Vagina (tissue), 2 donors: ENCODE results near the gene CFDP1. TPM values are rescaled to one million over a fixed set of nuclear protein-coding genes. Genes with fewer than 3 reads are reported as not detected.

Experiments used
- DNase-seq, 2 donors: peaks; one replicate each; pipeline ENCODE4 v3.0.0-alpha.2; 2017; ENCODE audit errors: extremely low spot score in 2 of 2
- H3K27ac ChIP-seq: fragments of 200-600 bp; sonication (generic); one replicate; pipeline ENCODE4 v1.5.1; 2019
- H3K27me3 ChIP-seq: fragments of 200-600 bp; sonication (generic); one replicate; pipeline ENCODE4 v1.5.1; 2019
- H3K36me3 ChIP-seq, 2 donors: fragments of 200-600 bp; sonication (generic); one replicate each; pipeline ENCODE4 v1.5.1; 2017 to 2019
- H3K4me1 ChIP-seq: fragments of 200-600 bp; sonication (generic); one replicate; pipeline ENCODE4 v1.5.1; 2019
- H3K4me3 ChIP-seq, 2 donors: fragments of 200-600 bp; sonication (generic); 1 replicate in 1 of 2; 2 replicates in 1 of 2; pipeline ENCODE4 v1.5.1; 2016 to 2019
- H3K9me3 ChIP-seq: fragments of 200-600 bp; sonication (generic); one replicate; pipeline ENCODE4 v1.5.1; 2019
- POLR2A ChIP-seq, 2 donors: fragments of 450-650 bp; IDR thresholded peaks; one replicate each; pipeline ENCODE4 v1.6.1; 2017; ENCODE audit warnings: antibody characterized with exemption in 2 of 2, mild to moderate bottlenecking in 2 of 2, moderate library complexity in 2 of 2
- POLR2AphosphoS5 ChIP-seq, 2 donors: sonication (generic); formaldehyde crosslinking; IDR thresholded peaks; one replicate each; pipeline ENCODE4 v1.9.0; 2017; ENCODE audit warnings: antibody characterized with exemption in 2 of 2, mild to moderate bottlenecking in 2 of 2, low read depth in 1 of 2; ENCODE audit not compliant: insufficient read depth in 1 of 2
- intact Hi-C: fragments of 100-400 bp; cut with DNase I; formaldehyde crosslinking; loops from one replicate; pipeline ENCODE4 v1.15.1; 2023
- total RNA-seq: library from RNA; depleted of rRNA; stranded (reverse); fragments of >200 nt; gene quantifications from one replicate; pipeline ENCODE4 v1.2.3, GENCODE V29; 2016
- TF ChIP-seq, protein P1 (sequence below), 3 experiments: fragments of 450-650 bp in 2 of 3; fragments of 200-600 bp in 1 of 3; sonication (generic) in 1 of 3; IDR thresholded peaks; one replicate each; pipeline ENCODE4 v1.5.1; 2017 to 2019; ENCODE audit warnings: antibody characterized with exemption in 3 of 3, mild to moderate bottlenecking in 2 of 3, moderate library complexity in 2 of 3

The CFDP1 gene
- total RNA-seq, 1 donor from 2014 or later: 45.7 TPM

DNA sequence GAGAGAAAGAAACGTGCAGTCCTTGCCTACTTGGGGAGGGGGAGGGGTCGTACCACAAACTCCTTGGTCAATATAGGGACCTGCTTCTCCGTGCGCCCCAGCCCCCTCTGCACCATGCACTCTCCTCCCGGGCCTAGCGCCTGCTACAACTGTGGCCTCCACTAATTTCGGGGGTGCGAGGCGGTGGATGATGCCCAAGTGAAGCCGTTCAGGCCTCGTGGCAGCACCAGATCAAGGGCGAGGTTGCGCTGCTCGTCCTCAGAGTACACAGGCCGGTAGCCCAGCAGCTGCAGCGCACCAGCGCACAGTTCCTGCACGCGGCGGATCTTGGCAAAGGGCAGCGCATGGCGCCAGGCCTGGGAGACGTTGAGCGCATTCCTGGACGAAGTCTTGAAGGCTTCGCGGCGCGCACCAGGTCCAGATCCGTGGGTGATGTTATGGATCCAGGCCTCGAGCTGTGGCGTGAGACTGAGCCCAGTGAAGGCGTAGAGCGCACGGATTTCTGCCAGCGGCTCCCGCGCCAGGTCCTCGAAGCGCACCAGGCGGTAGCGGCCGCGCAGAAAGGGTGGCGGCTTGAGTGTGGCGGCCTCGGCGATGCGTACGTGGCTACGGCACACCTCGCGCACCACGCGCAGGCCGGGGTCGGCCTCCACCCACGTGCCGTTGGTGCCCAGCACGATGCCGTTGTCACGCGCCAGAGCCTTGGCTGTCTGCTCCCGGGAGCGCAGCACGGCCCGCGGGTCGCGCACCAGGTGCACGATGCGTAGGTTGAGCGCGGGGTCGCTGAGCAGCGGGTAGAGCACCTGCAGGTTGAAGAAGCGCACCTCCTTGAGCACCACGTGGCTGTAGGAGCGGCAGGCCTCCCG, 45.4 kb upstream of the CFDP1 start:
- H3K9me3 ChIP-seq: no peaks in the 10 kb centered on the region
- no peaks in the 10 kb centered on the region for H3K4me1 ChIP-seq
- H3K27ac ChIP-seq: no peak overlapping the region
- no peak for DNase-seq
- H3K36me3 ChIP-seq: no peaks in the 10 kb centered on the region
- TF ChIP-seq POLR2A (IDR thresholded peaks at IDR 0.05): no peak
- TF ChIP-seq POLR2AphosphoS5 (IDR thresholded peaks at IDR 0.05; ENCODE audit: insufficient read depth in 1 of 2, low read depth in 1 of 2): no peak
- TF ChIP-seq, protein P1, sequence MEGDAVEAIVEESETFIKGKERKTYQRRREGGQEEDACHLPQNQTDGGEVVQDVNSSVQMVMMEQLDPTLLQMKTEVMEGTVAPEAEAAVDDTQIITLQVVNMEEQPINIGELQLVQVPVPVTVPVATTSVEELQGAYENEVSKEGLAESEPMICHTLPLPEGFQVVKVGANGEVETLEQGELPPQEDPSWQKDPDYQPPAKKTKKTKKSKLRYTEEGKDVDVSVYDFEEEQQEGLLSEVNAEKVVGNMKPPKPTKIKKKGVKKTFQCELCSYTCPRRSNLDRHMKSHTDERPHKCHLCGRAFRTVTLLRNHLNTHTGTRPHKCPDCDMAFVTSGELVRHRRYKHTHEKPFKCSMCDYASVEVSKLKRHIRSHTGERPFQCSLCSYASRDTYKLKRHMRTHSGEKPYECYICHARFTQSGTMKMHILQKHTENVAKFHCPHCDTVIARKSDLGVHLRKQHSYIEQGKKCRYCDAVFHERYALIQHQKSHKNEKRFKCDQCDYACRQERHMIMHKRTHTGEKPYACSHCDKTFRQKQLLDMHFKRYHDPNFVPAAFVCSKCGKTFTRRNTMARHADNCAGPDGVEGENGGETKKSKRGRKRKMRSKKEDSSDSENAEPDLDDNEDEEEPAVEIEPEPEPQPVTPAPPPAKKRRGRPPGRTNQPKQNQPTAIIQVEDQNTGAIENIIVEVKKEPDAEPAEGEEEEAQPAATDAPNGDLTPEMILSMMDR (IDR thresholded peaks at IDR 0.05): no peak
- no peaks in the 10 kb centered on the region for H3K27me3 ChIP-seq
- H3K4me3 ChIP-seq: no peak overlapping the region
- intact Hi-C loops: loop anchor here (10.0 kb wide), 1 partner anchor 286 kb away; no protein-coding TSS in a partner anchor

DNA sequence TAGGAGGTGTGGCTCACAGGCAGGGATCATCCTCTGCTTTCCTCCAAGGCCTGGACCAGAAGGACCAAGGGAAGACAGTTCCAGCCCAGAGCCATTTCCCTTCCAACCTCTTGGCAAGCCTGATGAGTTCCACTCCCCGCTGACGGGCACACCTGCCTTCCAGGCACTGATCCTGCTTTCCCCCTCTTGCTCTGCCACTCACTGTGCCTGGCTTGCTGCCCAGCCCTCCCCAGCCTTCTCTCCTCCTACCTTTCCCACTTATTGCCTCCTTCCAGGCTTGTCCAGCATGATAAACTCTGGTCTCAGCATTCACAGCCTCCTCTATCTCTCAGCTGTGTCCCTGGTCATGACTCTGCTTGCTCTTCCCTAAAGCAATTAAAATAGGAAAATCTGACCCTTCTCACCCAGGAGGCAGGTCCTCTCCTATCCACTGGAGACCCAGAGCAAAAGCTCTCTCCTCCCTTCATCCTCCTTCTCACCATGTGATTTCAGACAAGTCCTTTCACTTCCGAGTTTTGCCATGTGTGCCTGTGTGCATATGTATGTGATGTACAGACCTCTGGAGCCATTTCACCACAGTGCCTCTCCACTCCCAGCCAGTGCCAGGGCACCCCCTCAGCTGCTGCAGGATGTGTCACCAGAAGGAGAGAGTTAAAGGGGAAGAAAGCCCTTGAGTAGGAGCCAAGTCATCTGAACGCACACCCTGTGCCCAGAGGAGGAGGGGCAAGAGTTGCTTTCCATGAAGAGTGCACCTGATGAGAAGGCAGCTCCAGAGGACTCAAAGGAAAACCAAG, 44.6 kb upstream of the CFDP1 start:
- no peaks in the 10 kb centered on the region for H3K36me3 ChIP-seq
- no peak overlapping the region for H3K4me3 ChIP-seq
- H3K9me3 ChIP-seq: no peaks in the 10 kb centered on the region
- H3K4me1 ChIP-seq: no peaks in the 10 kb centered on the region
- no peaks in the 10 kb centered on the region for H3K27me3 ChIP-seq
- TF ChIP-seq POLR2AphosphoS5 (IDR thresholded peaks at IDR 0.05; ENCODE audit: insufficient read depth in 1 of 2, low read depth in 1 of 2) (no peak), POLR2A (IDR thresholded peaks at IDR 0.05) (no peak)
- TF ChIP-seq, protein P1 (IDR thresholded peaks at IDR 0.05): no peak
- intact Hi-C loops: loop anchor here (10.0 kb wide), 1 partner anchor 287 kb away; no protein-coding TSS in a partner anchor
- no peak overlapping the region for H3K27ac ChIP-seq
- no peak for DNase-seq

DNA sequence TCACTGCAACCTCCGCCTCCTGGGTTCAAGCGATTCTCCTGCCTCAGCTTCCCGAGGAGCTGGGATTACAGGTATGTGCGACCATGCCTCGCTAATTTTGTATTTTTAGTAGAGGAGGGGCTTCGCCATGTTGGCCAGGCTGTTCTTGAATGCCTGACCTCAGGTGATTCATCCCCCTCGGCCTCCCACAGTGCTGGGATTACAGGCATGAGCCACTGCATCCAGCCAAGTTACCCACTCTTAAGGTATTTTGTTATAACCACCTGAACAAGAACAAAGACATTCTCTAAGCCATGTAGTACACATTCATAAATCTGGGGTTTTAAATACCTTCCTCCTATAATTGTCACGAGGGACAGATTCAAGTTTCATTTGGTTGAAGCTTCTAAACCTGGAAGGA, 43.5 kb upstream of the CFDP1 start:
- no peak for DNase-seq
- Histone ChIP-seq H3K27ac (no peak overlapping the region), H3K9me3 (no peaks in the 10 kb centered on the region), H3K4me1 (no peaks in the 10 kb centered on the region), H3K36me3 (no peaks in the 10 kb centered on the region), H3K4me3 (no peak overlapping the region), H3K27me3 (no peaks in the 10 kb centered on the region)
- intact Hi-C loops: loop anchor here (10.0 kb wide), 1 partner anchor 288 kb away; no protein-coding TSS in a partner anchor
- TF ChIP-seq, protein P1 (IDR thresholded peaks at IDR 0.05): no peak
- TF ChIP-seq POLR2AphosphoS5 (IDR thresholded peaks at IDR 0.05; ENCODE audit: insufficient read depth in 1 of 2, low read depth in 1 of 2) (no peak), POLR2A (IDR thresholded peaks at IDR 0.05) (no peak)

DNA sequence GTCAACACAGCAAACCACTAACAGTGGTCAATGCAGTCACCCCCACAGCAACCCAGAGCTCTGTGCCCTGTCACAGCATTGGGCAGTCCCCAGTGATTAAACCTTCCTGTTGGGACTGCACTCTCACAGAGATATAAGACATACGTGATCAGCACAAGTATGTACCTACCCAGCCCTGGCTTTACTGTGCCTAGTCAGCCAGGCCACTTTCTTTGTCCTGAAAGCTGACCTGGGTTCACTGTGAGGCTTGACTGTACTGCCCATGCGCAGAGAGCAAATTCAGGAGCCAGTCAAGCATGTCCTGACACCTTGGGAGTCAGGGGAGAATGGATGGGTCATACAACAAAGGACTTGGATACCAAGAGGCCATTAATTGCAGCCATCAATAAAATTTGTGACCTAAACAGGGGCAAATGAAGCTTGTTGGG, 42.1 kb upstream of the CFDP1 start:
- DNase-seq: no peak
- intact Hi-C loops: loop anchor here (10.0 kb wide), 1 partner anchor 289 kb away; no protein-coding TSS in a partner anchor
- TF ChIP-seq, protein P1 (IDR thresholded peaks at IDR 0.05): no peak
- no peak for TF ChIP-seq POLR2A (IDR thresholded peaks at IDR 0.05)
- TF ChIP-seq POLR2AphosphoS5 (IDR thresholded peaks at IDR 0.05; ENCODE audit: insufficient read depth in 1 of 2, low read depth in 1 of 2): no peak
- H3K36me3 ChIP-seq: no peaks in the 10 kb centered on the region
- H3K4me3 ChIP-seq: no peak overlapping the region
- no peaks in the 10 kb centered on the region for H3K4me1 ChIP-seq
- H3K9me3 ChIP-seq: no peaks in the 10 kb centered on the region
- H3K27me3 ChIP-seq: no peaks in the 10 kb centered on the region
- no peak overlapping the region for H3K27ac ChIP-seq
